IMR-90 (cell line): ENCODE results near the gene AOX1. TPM values are rescaled to one million over a fixed set of nuclear protein-coding genes. Genes with fewer than 3 reads are reported as not detected.

Source experiments
- ATAC-seq: fragments of 200-7000 bp; cut with Tn5 transposase; 2 replicates; pipeline ENCODE4 v1.9.1; 2020; ENCODE audit warnings: low read depth, mild to moderate bottlenecking, moderate library complexity
- BruUV-seq: library from RNA; stranded (reverse); fragments of 400-500 nt; replicated peaks from 2 replicates; lab custom pipeline; 2021; lab: Mats Ljungman, UMichigan
- CTCF ChIA-PET: fragments of 300-600 bp; formaldehyde crosslinking; extraction: SDS; loops from one replicate; lab custom pipeline; 2021; ENCODE audit warnings: antibody characterized with exemption; lab: Yijun Ruan, JAX
- POLR2A ChIA-PET: fragments of 300-600 bp; sonication (Branson Sonifier 250); formaldehyde crosslinking; loops from one replicate; lab custom pipeline; 2022; ENCODE audit warnings: antibody characterized with exemption; ENCODE audit not compliant: unreplicated experiment; lab: Charles Lee
- DNase-seq: peaks from one replicate; pipeline ENCODE4 v3.0.0; 2013
- H2AFZ ChIP-seq: replicated peaks from 2 replicates; pipeline ENCODE3; 2013; ENCODE audit warnings: low read length, mild to moderate bottlenecking; ENCODE audit not compliant: poor library complexity
- H2AK5ac ChIP-seq: 2 replicates; pipeline ENCODE4 v1.6.1; 2013; ENCODE audit warnings: low read depth, low read length, inconsistent platforms
- H2AK9ac ChIP-seq: replicated peaks from 2 replicates; pipeline ENCODE3; 2013; ENCODE audit warnings: mild to moderate bottlenecking, low read depth, low read length, moderate library complexity; ENCODE audit not compliant: poor library complexity
- H2BK120ac ChIP-seq: 2 replicates; pipeline ENCODE4 v1.6.1; 2013; ENCODE audit warnings: low read depth, low read length, inconsistent platforms
- H2BK15ac ChIP-seq: 3 replicates; pipeline ENCODE4 v1.6.1; 2013; ENCODE audit warnings: low read depth, low read length, inconsistent platforms
- H2BK20ac ChIP-seq: 2 replicates; pipeline ENCODE4 v1.6.1; 2013; ENCODE audit warnings: low read depth, mild to moderate bottlenecking, inconsistent platforms, low read length, moderate library complexity
- H2BK5ac ChIP-seq: 2 replicates; pipeline ENCODE4 v1.6.1; 2013; ENCODE audit warnings: mild to moderate bottlenecking, low read depth, low read length, inconsistent platforms; ENCODE audit not compliant: poor library complexity, severe bottlenecking
- H3K14ac ChIP-seq: replicated peaks from 2 replicates; pipeline ENCODE4 v1.6.1; 2013; ENCODE audit warnings: low read depth, low read length, inconsistent platforms
- H3K18ac ChIP-seq: 2 replicates; pipeline ENCODE4 v1.6.1; 2013; ENCODE audit warnings: low read depth, low read length, control low read depth
- H3K23ac ChIP-seq: 2 replicates; pipeline ENCODE4 v1.6.1; 2013; ENCODE audit warnings: low read depth, low read length, inconsistent platforms
- H3K27ac ChIP-seq: 2 replicates; pipeline ENCODE4 v1.5.1; 2013; ENCODE audit warnings: mild to moderate bottlenecking, control low read depth, low read length; ENCODE audit not compliant: insufficient read depth
- H3K27me3 ChIP-seq: 2 replicates; pipeline ENCODE4 v1.6.1; 2013; ENCODE audit warnings: low read length; ENCODE audit not compliant: control insufficient read depth, insufficient read depth
- H3K36me3 ChIP-seq: 2 replicates; pipeline ENCODE4 v1.6.1; 2013; ENCODE audit warnings: low read length, mixed read lengths; ENCODE audit not compliant: control insufficient read depth, insufficient read depth
- H3K4ac ChIP-seq: 2 replicates; pipeline ENCODE4 v1.6.1; 2013; ENCODE audit warnings: low read depth, low read length, inconsistent platforms
- H3K4me1 ChIP-seq: 2 replicates; pipeline ENCODE4 v1.6.1; 2013; ENCODE audit warnings: low read length, mixed read lengths; ENCODE audit not compliant: control insufficient read depth, insufficient read depth
- H3K4me2 ChIP-seq: 2 replicates; pipeline ENCODE4 v1.6.1; 2013; ENCODE audit warnings: low read depth, mild to moderate bottlenecking, control low read depth, low read length, moderate library complexity
- H3K4me3 ChIP-seq: 2 replicates; pipeline ENCODE4 v1.5.1; 2013; ENCODE audit warnings: low read depth, mild to moderate bottlenecking, control low read depth, low read length, moderate library complexity; ENCODE audit not compliant: insufficient read depth
- H3K56ac ChIP-seq: 2 replicates; pipeline ENCODE4 v1.6.1; 2013; ENCODE audit warnings: low read length, inconsistent platforms; ENCODE audit not compliant: insufficient read depth; ENCODE audit errors: extremely low read depth
- H3K79me1 ChIP-seq, 2 experiments: 2 replicates each; pipeline ENCODE4 v1.6.1; 2013; ENCODE audit warnings: low read length in 2 of 2, inconsistent platforms in 1 of 2, low read depth in 1 of 2
- H3K9ac ChIP-seq: 2 replicates; pipeline ENCODE4 v1.6.1; 2013; ENCODE audit warnings: low read depth, low read length, control low read depth
- H3K9me1 ChIP-seq: 2 replicates; pipeline ENCODE4 v1.6.1; 2013; ENCODE audit warnings: low read length, inconsistent platforms; ENCODE audit not compliant: insufficient read depth
- H3K9me3 ChIP-seq: 2 replicates; pipeline ENCODE4 v1.6.1; 2013; ENCODE audit warnings: low read length; ENCODE audit not compliant: control insufficient read depth, insufficient read depth
- H4K20me1 ChIP-seq: 2 replicates; pipeline ENCODE4 v1.6.1; 2013; ENCODE audit warnings: low read length, inconsistent platforms; ENCODE audit not compliant: insufficient read depth
- H4K5ac ChIP-seq: 2 replicates; pipeline ENCODE4 v1.6.1; 2013; ENCODE audit warnings: mild to moderate bottlenecking, low read depth, low read length, control low read depth
- H4K8ac ChIP-seq, 2 experiments: 2 replicates each; pipeline ENCODE4 v1.6.1; 2013; ENCODE audit warnings: low read depth in 2 of 2, low read length in 2 of 2, control low read depth in 1 of 2, inconsistent platforms in 1 of 2
- H4K91ac ChIP-seq: 2 replicates; pipeline ENCODE4 v1.6.1; 2013; ENCODE audit warnings: low read depth, low read length, inconsistent platforms; ENCODE audit not compliant: insufficient read depth
- CEBPB ChIP-seq: IDR thresholded peaks from 2 replicates; pipeline ENCODE4 v1.6.1; 2012; ENCODE audit warnings: low read depth, low read length, improper control_type of control experiment
- MAFK ChIP-seq: IDR thresholded peaks from 2 replicates; pipeline ENCODE4 v1.6.1; 2012; ENCODE audit warnings: low read depth, low read length, improper control_type of control experiment
- WGBS, 2 experiments: methylation state at CpG; one replicate each; pipeline versions ENCODE4 v1.1.5 to v1.1.7; 2013; ENCODE audit warnings: missing lambda C conversion rate in 2 of 2; ENCODE audit not compliant: insufficient read length in 1 of 2; ENCODE audit errors: extremely low coverage in 2 of 2; 5-methylcytosine and 5-hydroxymethylcytosine counted together
- dilution Hi-C: fragments of 300-500 bp; cut with HindIII; formaldehyde crosslinking; loops from one replicate; pipeline ENCODE4 v1.14.3; 2018; ENCODE audit warnings: low sequenced_read_pairs; ENCODE audit not compliant: unreplicated experiment
- in situ Hi-C: fragments of 300-500 bp; cut with MboI; formaldehyde crosslinking; loops from 3 replicates; pipeline ENCODE4 v1.14.3; 2019; ENCODE audit warnings: low sequenced_read_pairs, inconsistent platforms, mixed read lengths
- intact Hi-C: fragments of 100-400 bp; cut with micrococcal nuclease; formaldehyde crosslinking; loops from 2 replicates; pipeline ENCODE4 v1.10.0; 2022
- polyA plus RNA-seq, 3 experiments: library from polyadenylated mRNA; depleted of rRNA; stranded (reverse); fragments of >200 nt; gene quantifications; 2 replicates each; pipeline ENCODE4 v1.2.3, GENCODE V29; 2012; ENCODE audit warnings: low replicate concordance in 1 of 3
- total RNA-seq: library from RNA; depleted of rRNA; stranded (reverse); fragments of >200 nt; gene quantifications from 2 replicates; pipeline ENCODE4 v1.2.3, GENCODE V29; 2012

Gene AOX1
- total and polyA plus RNA-seq, 2 of the 4 experiments (the other 2 are of a cell fraction), result 21.7 to 59.9 TPM

DNA sequence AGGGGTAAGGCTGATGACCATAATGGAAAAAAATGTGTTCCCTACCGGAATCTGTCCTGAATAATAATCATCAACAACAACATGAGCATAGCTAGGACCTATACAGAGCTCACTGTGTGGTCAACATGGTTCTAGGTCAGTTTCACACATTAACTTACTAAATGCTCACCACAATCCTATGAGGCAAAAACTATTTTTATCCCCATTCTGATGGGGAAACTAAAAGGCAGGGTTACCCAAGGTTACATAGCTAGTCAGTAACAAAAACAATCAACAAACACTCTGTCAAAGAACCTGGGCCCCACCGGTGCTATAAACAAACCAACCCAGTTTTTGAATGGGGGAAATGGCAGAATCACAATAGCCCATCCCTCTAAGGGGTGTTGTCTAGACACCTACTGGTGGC lies 40.1 kb downstream of the AOX1 start:
- Histone ChIP-seq H3K27me3 (no peaks in the 10 kb centered on the region), H2AK5ac (peak overlapping the region; percentile 22; the same call in 1 of the 2 replicates), H3K23ac (peak overlapping the region; percentile 48; the same call in 1 of the 2 replicates), H3K36me3 (no peaks in the 10 kb centered on the region), H3K4ac (peak overlapping the region; percentile 54), H3K56ac (no peak overlapping the region), H2BK15ac (peak overlapping the region; percentile 2; the same call in 2 of the 3 replicates), H3K9me3 (no peaks in the 10 kb centered on the region), H3K4me1 (peaks cover 29% of the 10 kb centered on the region), H2BK5ac (peak overlapping the region; percentile 99), H4K20me1 (no peaks in the 10 kb centered on the region), H3K9ac (no peak overlapping the region), H3K4me3 (no peak overlapping the region), H2AK9ac (peak overlapping the region; percentile 37), H2BK120ac (peak overlapping the region; percentile 56), H3K9me1 (peaks cover 33% of the 10 kb centered on the region), H3K4me2 (peak overlapping the region; percentile 18; the same call in 1 of the 2 replicates), H3K14ac (peak overlapping the region; percentile 53), H4K5ac (peak overlapping the region; percentile 30; the same call in 1 of the 2 replicates), H4K91ac (no peak overlapping the region), H4K8ac (peak overlapping the region in 1 of 2 experiments; percentile 41; a peak in 1 of 4 replicates), H2BK20ac (peak overlapping the region; percentile 38; the same call in 1 of the 2 replicates), H3K79me1 (no peaks in the 10 kb centered on the region), H3K27ac (no peak overlapping the region), H3K18ac (peak overlapping the region; percentile 90; the same call in 1 of the 2 replicates), H2AFZ (no peak overlapping the region)
- ATAC-seq (0 out of 2 replicates have a peak, but pooled peaks have one; percentile 8), DNase-seq (peak; percentile 36)
- dilution Hi-C loops (no loop called here), intact Hi-C loops (loop anchor here (5.0 kb wide), 1 partner anchor 36 kb away; no protein-coding TSS in a partner anchor), in situ Hi-C loops (no loop called here)
- no peak for TF ChIP-seq MAFK
- TF ChIP-seq CEBPB, result 0 out of 2 replicates have a peak, but pooled peaks have one; percentile 23
- WGBS, 2 experiments, result no CpG with 5 or more reads among the region's 2 CpGs
- ChIA-PET CTCF (interaction anchor here (0.8 kb wide), 2 partner anchors 15 to 546 kb away, joined by 3 read pairs; no protein-coding TSS in a partner anchor), POLR2A (interaction anchor here (0.6 kb wide), 1 partner anchor 449 kb away, joined by 9 read pairs; no protein-coding TSS in a partner anchor)
- BruUV-seq, result no TSS peak
